Measurements from ENCODE around the gene ARHGEF16.

Gene ARHGEF16

DNA sequence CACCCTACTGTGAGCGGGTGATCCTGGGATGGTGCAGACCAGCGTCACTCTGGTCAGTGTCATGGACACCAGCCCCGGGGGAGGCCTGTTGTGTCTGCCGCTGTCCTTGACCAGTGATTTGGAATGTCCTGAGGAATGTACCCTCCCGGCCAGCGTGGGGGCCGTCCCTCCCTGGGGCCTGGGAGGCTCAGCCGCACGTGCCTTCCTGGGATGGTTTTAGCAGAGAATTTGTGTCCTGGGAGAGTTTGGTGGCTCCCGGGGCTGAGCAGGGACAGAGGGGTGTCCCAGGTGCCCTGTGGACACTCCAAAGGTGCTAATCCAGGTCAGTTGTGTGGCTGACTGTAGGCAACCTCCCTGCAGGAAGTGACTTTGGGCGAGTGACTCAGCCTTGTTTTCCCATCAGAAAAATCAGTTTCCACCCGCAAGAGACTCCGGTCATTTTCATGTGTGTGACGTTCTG lies 6.2 kb downstream of the ARHGEF16 start:
- TF ChIP-seq CTCF (IDR thresholded peaks at IDR 0.05; ENCODE audit: control insufficient read depth, insufficient read depth, low read depth, low read length, missing control alignments), result no peak
- no peak for DNase-seq (ENCODE audit: low read depth)
- H3K4me3 ChIP-seq (ENCODE audit: control insufficient read depth, low read depth, low read length), result no peak overlapping the region

- no peak overlapping the region for H3K4me3 ChIP-seq (ENCODE audit: control insufficient read depth, low read depth, low read length)
- no peak for DNase-seq (ENCODE audit: low read depth)
- TF ChIP-seq CTCF (IDR thresholded peaks at IDR 0.05; ENCODE audit: control insufficient read depth, insufficient read depth, low read depth, low read length, missing control alignments), result no peak
These were observed 6.9 kb downstream of the ARHGEF16 start for GRCh38 chr1:3461238-3461933.

DNA sequence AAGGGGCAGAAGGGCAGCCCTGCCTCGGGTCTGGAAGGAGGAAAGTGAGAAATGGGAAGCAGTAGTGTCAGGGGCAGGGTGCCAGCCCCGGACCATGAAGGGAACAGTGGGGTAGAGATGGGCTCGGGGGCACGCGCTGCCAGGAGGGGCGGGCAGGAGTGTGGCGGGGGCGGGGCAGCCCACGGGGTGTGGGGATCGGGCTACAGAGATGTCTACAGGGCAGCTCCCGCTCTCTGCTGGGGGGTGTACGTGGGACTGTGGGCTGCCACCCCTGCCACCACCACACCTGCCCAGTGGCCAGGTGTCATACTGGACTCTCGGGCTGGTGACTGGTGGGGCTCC lies 7.4 kb downstream of the ARHGEF16 start:
- H3K4me3 ChIP-seq (ENCODE audit: control insufficient read depth, low read depth, low read length), result no peak overlapping the region
- no peak for DNase-seq (ENCODE audit: low read depth)
- no peak for TF ChIP-seq CTCF (IDR thresholded peaks at IDR 0.05; ENCODE audit: control insufficient read depth, insufficient read depth, low read depth, low read length, missing control alignments)

GRCh38 chr1:3462356-3463012 lies 8.0 kb downstream of the ARHGEF16 start:
- no peak overlapping the region for H3K4me3 ChIP-seq (ENCODE audit: control insufficient read depth, low read depth, low read length)
- no peak for DNase-seq (ENCODE audit: low read depth)
- no peak for TF ChIP-seq CTCF (IDR thresholded peaks at IDR 0.05; ENCODE audit: control insufficient read depth, insufficient read depth, low read depth, low read length, missing control alignments)

- DNase-seq (ENCODE audit: low read depth), result no peak
- TF ChIP-seq CTCF (IDR thresholded peaks at IDR 0.05; ENCODE audit: control insufficient read depth, insufficient read depth, low read depth, low read length, missing control alignments), result no peak
These were observed 8.5 kb downstream of the ARHGEF16 start for GRCh38 chr1:3463013-3463385.

DNA sequence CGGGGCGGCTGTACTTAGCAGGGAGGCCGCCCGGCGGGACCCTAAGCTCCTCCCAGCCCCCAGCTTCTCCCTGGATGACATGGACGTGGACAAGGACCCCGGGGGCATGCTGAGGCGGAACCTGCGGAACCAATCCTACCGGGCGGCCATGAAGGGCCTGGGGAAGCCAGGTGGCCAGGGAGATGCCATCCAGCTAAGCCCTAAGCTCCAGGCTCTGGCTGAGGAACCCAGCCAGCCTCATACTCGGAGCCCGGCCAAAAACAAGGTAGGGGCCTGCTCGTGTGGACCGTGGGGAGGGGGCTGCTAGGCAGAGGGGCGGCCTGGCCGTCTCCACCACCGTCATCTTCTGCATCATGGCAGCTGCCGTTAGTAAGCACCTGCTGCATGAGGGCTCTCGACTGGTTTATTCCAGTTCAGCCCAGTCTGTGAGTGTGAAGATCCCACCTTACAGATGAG lies 9.0 kb downstream of the ARHGEF16 start:
- no peak for TF ChIP-seq CTCF (IDR thresholded peaks at IDR 0.05; ENCODE audit: control insufficient read depth, insufficient read depth, low read depth, low read length, missing control alignments)

More at GRCh38 chr1:3463013-3463385, 8.5 kb downstream of the ARHGEF16 start:
- H3K4me3 ChIP-seq (ENCODE audit: control insufficient read depth, low read depth, low read length), result no peak overlapping the region

More for the DNA sequence above, 9.0 kb downstream of the ARHGEF16 start:
- no peak overlapping the region for H3K4me3 ChIP-seq (ENCODE audit: control insufficient read depth, low read depth, low read length)
- DNase-seq (ENCODE audit: low read depth), result no peak
